ENCODE data around the gene NR3C2.

DNA sequence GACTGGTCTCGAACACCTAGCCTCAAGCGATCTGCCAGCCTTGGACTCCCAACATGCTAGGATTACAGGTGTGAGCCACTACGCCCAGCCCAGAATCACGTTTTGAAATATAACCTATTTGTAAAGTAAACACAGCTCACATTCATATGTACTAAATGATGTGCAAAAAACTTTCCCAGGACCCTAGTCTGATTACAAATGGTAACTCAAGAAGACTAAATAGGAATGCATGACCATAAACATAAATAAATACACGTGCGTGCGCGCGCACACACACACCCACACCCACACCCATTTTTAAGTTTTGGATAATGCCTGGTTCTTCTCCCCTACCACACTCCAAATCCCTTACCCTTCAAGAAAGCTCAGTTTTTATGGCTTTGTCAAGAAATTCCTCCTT lies 163.9 kb downstream of the NR3C2 start:
- TF ChIP-seq, protein P1, sequence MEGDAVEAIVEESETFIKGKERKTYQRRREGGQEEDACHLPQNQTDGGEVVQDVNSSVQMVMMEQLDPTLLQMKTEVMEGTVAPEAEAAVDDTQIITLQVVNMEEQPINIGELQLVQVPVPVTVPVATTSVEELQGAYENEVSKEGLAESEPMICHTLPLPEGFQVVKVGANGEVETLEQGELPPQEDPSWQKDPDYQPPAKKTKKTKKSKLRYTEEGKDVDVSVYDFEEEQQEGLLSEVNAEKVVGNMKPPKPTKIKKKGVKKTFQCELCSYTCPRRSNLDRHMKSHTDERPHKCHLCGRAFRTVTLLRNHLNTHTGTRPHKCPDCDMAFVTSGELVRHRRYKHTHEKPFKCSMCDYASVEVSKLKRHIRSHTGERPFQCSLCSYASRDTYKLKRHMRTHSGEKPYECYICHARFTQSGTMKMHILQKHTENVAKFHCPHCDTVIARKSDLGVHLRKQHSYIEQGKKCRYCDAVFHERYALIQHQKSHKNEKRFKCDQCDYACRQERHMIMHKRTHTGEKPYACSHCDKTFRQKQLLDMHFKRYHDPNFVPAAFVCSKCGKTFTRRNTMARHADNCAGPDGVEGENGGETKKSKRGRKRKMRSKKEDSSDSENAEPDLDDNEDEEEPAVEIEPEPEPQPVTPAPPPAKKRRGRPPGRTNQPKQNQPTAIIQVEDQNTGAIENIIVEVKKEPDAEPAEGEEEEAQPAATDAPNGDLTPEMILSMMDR (IDR thresholded peaks at IDR 0.05): no peak
- no peak for TF ChIP-seq POLR2A (IDR thresholded peaks at IDR 0.05)

Data from stomach (tissue), 4 donors.